Measurements from ENCODE around the gene EVC.
A peak's percentile ranks its signal among the peaks of the same experiment; 100 is the strongest.

Gene EVC

DNA sequence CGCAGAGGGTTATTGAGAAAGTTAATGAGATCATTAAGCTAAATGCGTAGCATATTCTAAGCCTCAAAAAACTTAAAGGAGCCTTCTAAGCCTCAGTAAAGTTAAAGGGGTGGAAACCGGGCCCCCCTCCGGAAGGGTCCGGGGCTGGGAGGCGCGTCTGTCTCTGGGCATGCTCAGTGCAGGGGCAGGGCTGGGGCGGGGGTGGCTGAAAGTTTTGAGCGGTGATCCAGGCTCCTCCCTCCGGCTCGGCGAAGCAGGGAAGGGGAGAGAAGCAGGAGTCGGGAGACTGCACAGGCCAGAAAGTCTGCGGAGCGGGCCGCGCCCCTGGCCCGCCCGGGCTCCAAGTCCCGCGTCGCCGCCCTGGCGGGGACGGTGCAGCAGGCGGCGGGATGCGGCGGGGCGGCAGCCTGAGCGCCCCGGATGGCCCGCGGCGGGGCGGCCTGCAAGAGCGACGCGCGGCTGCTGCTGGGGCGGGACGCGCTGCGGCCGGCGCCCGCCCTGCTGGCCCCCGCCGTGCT lies at the start of gene EVC:
Gene EVC (plus strand): TSS at position 241 of the 518 bp plus-strand sequence. CDS start 180 bp downstream, at position 421.
- peak; percentile 92 for DNase-seq (ENCODE audit: low spot score)

DNA sequence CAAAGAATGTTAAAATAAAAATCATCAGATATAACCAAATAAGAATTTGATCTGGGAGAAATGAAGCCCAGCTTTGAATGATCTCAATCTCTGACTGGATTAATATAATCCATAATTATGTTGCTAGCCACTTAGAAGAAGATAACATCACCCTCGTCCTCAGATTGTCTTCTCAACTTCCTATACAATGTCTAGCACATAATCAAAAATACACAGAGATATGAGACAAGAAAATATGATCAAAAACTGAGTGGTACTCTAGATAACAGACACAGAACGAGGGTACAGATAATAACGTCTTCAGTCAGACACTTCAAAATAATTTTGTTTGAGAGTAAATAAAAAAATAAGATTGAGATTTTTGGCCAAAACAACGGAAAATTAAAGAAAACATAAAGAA lies 49.8 kb upstream of the EVC start:
- DNase-seq (ENCODE audit: low spot score), result no peak

DNA sequence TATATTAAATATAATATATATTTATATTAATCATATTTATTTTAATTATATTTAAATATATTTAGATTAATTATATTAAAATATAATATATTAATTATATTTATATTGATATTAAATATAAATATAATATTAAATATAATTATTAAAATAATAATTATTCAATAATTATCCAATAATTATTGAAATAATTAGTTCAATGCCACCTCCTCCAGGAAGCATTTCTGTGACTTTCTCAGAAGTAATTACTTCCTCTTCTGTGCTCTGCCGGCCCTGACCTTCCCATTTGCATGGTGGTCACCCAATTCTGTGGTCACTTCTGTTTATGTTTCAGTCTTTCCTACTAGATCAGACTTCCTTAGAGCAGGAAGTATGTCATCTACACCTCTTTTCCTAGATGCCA lies 48.4 kb upstream of the EVC start:
- DNase-seq (ENCODE audit: low spot score), result no peak

DNA sequence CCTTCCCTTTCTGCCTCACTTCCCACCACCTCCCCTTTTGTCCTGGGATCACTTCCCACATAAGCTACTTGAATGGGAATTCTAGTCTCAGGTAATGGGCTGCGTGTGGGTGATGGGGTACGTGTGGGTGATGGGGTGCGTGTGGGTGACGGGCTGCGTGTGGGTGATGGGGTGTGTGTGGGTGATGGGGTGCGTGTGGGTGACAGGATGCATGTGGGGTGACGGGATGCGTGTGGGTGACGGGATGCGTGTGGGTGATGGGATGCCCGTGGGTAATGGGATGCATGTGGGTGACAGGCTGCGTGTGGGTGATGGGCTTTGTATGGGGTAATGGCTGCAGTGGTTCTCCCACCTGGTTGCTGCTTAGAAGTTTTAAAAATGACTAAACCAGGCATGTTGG lies 46.2 kb upstream of the EVC start:
- no peak for DNase-seq (ENCODE audit: low spot score)

DNA sequence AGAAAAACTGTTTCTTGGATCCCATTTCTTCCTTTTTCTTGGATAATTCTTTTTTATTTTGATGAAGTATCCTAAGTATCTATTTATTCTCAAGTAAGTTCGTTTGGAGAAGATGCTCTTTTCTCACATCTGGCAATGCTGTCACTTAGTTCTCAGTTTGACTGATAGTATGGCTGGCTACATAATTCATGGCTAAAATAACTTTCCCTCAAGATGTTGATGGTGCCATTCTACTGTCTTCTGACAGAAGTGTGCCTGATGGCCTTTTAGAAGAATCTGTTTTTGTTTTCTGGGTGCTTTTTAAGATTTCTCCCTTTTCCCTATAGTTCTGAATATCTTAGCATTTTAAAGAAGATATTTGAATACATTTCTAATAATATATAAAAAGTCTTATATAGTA lies 44.3 kb upstream of the EVC start:
- no peak for DNase-seq (ENCODE audit: low spot score)

DNA sequence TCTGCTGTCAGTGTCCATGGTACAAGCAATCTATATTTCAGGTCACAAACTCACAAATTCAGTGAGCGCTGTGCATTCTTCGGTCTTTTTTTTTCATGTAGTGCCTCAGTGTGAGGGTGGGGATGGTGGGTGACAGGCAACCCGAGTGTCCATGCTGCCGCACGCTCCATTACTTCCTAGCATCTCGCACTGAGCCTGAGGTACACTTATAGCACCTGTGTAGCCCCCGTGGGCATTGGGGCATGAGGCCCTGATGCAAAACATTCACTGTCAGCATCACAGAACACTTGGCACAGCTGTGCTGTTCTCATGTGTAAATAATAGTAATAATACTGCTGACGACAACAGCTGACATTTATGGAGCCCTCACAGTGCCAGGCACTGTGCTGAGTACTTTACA lies 34.2 kb upstream of the EVC start:
- DNase-seq (ENCODE audit: low spot score), result no peak

DNA sequence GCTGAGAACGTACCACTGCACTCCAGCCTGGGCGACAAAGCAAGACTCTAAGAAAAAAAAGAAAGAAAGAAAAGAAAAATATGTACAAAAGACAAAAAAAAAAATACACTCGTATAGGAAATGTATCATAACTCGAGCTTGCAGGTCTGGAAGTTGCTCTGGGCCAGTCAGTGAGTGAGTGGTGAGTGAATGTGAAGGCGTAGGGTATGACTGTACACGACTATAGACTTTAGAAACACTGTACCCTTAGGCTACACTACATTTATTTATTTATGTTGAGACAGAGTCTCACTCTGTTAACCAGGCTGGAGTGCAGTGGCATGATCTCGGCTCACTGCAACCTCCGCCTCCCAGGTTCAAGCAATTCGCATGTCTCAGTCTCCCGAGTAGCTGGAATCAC lies 32.0 kb upstream of the EVC start:
- no peak for DNase-seq (ENCODE audit: low spot score)

DNA sequence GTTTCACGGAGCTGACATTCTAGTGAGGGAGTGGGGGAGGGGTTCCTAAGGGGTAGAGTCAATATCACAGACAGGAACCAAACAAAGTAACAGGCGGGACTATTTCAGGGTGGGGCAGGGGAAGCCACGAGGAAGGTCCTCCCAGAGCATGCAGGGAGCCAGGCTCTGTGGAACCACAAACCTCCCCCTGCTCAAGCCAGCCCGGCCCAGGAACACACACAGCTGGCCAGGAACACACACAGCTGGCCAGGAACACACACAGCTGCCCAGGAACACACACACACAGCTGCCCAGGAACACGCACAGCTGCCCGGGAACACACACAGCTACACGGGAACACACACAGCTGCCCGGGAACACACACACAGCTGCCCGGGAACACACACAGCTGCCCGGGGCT lies 27.4 kb upstream of the EVC start:
- DNase-seq (ENCODE audit: low spot score), result no peak

DNA sequence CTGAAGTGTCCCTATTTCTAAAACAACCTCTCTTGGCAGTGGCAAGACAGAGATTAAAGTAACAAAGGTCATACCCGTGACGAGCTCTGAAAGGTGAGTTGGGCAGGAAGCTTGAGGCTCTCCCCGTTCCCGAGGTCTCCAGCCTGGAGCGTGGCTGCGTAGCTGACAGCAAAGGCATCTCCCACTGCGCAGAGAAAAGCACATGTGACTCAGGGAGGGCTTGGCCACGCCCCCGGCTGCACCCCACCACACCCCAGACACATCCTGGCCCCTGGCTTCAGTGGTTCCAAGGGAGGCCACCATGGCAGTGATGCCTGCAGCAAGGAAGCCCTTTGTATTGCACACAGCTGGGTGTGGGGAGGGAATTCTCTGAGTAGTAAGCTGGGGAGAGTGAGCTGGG lies 25.7 kb upstream of the EVC start:
- DNase-seq (ENCODE audit: low spot score), result no peak

DNA sequence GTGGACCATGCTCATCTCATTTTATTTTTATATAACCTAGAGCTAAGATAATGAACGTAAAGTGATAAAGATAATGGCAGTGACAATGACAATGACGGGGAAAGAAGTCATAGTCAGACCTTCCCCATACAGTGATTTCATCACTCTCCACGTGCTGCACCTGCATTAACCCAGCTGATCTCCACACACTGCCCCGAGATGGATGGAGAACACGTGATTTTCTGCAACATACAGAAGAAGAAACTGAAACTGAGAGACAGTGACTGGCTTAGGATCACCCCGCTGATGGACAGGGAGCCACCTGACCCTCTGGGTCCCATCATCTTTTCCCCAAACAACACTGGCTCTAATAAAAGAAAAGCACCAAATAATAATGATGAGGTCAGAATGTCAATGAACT lies 24.7 kb upstream of the EVC start:
- DNase-seq (ENCODE audit: low spot score), result no peak

DNA sequence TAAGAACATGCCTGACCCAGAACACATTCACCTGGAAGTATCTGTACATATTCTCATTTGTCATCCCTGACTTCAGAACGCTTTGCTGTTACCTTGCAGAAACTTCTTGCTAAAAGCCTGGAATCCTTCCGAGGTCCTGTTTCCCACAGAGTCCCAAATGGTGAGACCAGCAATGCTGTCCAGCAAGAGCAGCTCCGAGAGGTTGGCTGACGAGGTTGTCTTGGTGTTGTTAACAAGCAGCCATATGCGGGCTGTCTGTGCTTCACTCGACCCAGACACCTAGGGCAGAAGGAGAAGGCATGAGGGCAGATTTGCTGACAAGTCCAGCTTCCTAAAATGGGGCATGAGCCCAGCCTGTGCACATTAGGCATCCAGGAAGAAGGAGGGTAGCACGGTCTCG lies 21.9 kb upstream of the EVC start:
- DNase-seq (ENCODE audit: low spot score), result no peak

DNA sequence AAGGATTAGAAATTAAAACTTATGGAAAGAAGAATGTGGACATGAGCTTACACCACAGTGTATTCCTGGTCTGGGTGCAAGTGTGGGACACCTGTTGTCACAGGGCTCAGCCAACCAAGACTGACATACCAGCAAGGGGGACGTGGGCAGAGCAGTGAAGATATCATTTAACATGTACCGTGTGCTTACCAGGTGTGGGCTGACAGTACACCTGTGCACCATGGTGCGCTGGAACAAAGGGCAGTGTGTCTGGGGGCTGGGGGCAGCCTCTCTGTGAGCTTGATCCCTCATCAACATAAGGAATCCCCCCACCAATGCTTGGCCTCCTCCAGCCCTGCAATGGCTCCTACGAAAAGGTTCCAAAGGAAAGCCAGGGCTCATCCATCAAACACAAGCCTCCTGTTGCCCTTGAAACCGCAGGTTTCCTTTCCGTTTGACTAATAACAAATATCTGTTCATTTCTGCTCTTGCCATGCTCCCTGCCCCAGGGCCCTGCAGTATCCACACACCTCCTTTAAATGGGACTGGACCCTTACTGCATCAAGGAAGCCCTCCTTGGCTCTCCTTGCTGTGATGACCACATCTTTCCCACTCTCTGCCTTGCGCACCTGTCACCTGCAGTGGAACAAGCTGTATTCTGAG lies 19.4 kb upstream of the EVC start:
- DNase-seq (ENCODE audit: low spot score), result no peak

DNA sequence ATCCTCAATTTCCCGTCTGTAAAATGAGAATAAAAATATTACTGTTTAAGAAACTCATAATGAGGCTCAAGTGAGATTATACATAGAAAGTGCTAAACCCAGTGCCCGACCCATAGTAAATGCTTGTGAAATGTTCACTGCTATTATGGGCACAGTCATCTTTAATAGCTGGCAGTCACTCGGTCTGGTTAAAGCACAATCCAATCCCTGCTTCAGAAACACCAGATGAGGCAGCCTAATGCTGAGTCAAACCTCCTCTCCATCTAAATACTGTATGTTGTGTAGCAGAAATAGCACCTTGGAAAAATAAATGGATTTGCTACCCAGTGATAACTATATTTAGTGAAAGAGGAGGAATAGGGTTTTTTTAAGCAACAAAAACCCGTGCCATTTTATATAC lies 17.1 kb upstream of the EVC start:
- no peak for DNase-seq (ENCODE audit: low spot score)

DNA sequence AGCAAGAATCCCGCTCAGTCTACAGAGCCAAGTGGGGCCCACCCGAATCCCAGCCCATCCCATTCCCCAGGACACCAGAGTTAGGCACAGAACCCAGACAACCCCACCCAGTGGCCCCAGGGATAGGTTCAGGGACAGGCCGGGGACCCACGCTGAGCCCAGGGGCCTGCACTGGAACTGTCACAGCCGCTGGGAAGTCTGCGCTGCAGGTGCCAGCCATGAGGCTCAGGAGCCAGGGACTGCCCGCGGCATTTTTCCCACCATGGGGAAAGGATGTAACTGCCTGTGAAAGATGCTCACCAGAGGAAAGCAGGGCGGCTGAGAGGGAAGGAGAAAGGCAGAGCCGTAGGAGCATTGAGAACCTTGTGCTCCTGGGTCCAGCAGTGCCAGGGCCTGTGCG lies 14.7 kb upstream of the EVC start:
- DNase-seq (ENCODE audit: low spot score), result peak; percentile 14

DNA sequence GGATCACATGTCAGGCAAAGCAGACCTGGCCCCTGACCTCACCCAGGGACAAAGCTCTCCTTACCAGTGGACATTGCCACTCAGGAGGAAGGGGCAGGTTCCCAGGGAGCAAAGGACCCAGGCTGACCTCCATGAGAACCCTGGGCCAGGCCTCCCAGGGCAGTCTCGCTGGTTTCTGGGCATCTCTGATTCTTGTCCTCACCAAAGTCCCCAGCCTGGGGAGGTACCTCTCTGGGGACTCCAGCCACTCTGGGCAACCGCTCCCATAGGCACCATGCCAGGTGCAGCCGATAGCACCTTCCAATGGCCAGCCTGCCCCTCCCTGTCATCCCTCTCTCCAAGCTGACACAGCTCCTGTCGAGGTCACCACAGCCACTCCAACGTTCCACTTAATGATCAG lies 10.5 kb upstream of the EVC start:
- no peak for DNase-seq (ENCODE audit: low spot score)

DNA sequence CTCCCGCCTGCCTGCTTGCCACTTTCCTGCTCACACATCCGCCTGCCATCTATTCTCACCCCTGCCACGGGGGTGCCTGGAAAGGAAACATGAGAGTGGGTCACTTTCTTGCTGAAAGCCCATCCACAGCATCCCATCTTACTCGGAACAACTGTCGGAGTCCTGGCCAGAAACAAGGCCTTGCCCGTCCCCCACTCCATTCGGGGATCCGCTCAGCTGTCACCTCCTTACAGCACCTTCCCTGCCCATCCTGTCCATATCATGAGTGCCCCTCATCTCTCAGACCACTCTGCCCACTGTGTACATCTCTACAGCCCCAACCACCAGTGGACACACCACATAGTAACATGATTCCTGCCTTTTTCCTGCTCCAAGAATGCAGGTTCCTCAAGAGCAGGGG lies 9.0 kb upstream of the EVC start:
- no peak for DNase-seq (ENCODE audit: low spot score)

DNA sequence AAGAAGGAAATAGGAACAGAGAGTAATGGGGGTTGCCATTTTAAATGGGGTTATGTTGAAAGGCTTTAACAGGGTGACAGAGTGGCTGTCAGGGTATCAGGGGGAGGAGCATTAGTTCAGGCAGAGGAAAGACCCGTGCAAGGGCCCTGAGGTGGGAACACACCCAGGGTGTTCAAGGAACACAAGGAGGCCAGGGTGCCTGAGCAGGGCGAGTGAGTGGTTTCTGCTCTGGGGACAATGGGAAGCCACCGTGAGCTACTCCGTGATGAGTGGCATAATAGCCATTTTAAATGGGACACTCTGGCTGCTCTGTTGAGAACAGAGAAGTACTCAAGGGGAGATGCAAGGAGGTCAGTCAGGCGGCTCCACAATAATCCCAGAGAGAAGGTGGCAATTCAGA lies 7.2 kb upstream of the EVC start:
- no peak for DNase-seq (ENCODE audit: low spot score)

DNA sequence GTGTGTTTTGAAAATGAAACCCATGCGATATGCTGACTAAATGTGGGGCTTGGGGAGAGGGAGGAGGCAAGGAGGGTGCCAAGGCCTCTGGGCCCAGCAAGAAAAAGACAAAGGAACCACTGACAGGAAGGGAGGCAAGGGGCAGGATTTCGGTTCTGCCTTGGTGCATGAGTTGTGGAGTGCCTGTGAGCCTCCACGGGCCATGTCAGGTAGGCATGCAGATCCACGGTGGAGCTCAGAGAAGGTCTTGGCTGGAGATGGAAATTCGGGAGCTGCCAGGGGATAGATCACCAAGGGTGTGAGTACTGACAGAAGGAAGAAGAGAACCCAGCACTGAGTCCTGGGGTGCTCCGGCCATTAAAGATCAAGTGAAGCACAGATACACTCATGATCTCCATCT lies 6.7 kb upstream of the EVC start:
- DNase-seq (ENCODE audit: low spot score), result no peak

DNA sequence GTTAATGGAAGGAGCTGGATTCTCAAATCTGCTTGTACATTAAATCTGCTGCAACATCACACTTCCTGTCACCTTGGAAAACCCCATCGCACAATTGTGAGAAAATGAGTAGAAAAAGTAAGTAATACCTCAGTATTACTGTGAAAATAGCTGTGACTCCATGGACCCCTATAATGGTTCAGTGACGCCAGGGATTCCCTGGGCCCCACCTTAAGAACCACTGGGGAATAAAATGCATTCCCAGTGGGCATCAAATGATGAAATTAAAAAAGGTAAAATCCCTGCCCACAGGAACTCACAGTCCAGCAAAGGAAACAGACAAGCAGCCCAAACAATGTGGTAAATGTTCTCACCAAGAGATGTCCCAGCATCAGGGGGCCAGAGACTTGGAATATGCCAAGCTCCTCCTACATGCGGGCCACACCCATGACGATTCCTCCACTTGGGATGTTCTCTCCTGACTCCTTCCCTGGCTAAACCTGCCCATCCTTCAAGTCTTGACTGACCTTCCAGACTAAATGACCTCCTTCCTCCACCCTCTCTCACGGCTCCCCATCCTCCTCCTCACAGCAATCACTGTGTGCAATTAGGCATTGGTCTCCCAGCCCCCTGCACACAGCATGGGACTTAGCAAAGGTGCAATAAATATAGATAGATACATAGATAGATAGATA lies 5.2 kb upstream of the EVC start:
- DNase-seq (ENCODE audit: low spot score), result no peak

DNA sequence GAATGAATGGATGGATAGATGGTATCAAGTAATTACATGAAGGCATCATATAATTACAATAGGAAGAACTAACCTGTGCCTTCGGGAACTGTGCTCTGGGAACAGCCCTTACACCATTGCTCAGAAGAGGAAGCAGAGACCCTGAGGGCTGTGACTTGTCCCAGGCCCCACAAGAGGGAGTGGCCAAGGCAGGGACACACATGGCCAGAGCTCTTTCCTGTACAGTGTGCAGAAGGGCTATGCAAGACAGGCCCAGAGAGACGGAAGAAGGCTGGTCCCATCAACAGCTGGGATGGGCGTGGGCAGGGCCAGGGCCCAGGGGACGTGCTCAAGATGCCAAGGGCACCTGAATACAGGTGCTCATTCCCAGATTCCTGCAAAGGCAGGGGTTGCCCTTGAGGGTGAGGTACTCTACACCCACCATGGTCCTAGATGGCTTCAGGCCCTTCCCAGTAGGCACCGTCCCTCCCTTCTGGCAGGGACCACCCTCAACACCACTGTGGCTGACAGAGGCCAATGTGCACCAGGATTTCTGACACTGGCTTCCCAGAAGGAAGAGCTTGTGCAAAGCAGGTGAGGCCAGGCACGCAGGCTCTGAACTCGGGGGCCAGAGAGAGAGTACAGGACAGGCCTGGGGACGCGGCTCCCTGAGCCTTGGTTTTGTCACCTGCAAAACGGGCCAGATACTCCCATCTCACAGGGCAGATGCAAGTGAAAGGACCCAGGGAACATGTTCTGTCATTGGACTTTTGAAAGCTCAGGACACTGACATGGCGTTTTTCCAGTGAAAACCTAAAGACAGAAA lies 4.3 kb upstream of the EVC start:
- no peak for DNase-seq (ENCODE audit: low spot score)

DNA sequence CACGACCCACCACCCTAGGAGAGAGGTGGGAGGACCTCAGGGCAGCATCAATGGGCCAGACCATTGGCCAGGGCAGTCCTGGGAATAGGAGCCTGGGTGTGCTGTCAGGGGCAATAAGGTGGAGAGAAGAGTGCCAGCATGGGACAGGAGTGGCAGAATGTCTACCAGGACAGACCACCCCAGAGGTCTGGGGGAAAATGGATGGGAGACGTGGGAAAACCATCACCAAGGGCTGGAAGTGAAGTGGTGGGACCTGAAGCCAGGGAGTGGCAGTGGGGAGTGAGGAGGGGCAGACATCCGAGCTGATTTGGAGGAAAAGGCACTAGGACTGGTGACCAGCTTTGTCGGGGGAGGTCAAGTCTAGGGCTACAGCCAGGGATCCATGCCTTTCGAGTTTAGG lies 3.6 kb upstream of the EVC start:
- no peak for DNase-seq (ENCODE audit: low spot score)

DNA sequence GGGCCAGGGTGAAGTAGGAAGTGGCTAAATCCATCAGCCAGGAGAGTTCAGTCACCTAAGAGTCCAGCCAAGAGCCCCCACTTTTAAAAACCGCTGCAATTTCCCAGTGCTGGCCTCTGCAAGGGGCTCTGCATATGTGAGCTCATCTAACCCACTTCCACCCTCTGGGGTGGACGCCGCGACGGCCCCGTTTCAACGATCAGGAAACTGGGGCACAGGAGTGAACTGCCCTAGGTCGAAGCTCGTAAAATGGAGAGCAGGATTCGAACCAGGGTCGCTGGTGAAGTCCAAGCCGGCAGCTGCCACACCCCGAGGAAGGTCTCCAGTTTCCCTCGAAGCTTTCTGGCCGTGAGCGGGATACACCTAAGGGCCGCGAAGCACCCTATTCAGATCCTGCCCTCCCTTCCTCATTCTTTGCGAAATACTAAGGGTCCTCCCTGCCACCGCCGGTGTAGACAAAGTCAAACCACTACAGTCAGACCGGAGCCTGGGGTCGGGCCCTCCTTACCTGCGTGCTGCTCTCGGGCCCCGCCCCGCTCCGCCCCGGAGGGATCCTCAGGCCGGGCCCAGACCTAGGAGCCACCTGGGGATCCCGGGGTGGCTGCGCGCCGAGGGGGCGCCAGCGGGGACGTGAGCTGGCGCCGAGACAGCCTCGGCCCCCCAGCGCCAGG lies 3.1 kb upstream of the EVC start:
- DNase-seq (ENCODE audit: low spot score), result no peak
